Glutamatergic neuron (in vitro differentiated cells): Measurements from ENCODE around the gene TAP1. TPM values are rescaled to one million over a fixed set of nuclear protein-coding genes. Genes with fewer than 3 reads are reported as not detected.

Experiments
- DNase-seq: peaks from one replicate; pipeline ENCODE4 v3.0.0; 2022
- H3K27ac Mint-ChIP-seq: one replicate; pipeline ENCODE4 v1.8.0; 2020; ENCODE audit warnings: mild to moderate bottlenecking, mixed read lengths, inconsistent platforms; ENCODE audit not compliant: unreplicated experiment
- H3K27me3 Mint-ChIP-seq: one replicate; pipeline ENCODE4 v1.8.0; 2020; ENCODE audit warnings: mild to moderate bottlenecking, moderate library complexity, mixed read lengths, inconsistent platforms; ENCODE audit not compliant: unreplicated experiment
- H3K36me3 Mint-ChIP-seq: one replicate; pipeline ENCODE4 v1.8.0; 2020; ENCODE audit warnings: mild to moderate bottlenecking, mixed read lengths, inconsistent platforms; ENCODE audit not compliant: unreplicated experiment
- H3K4me1 Mint-ChIP-seq: one replicate; pipeline ENCODE4 v1.8.0; 2020; ENCODE audit warnings: mild to moderate bottlenecking, low read depth, mixed read lengths, inconsistent platforms; ENCODE audit not compliant: unreplicated experiment
- H3K4me3 Mint-ChIP-seq: one replicate; pipeline ENCODE4 v1.8.0; 2020; ENCODE audit warnings: mild to moderate bottlenecking, mixed read lengths, inconsistent platforms; ENCODE audit not compliant: unreplicated experiment
- H3K9me3 Mint-ChIP-seq: one replicate; pipeline ENCODE4 v1.8.0; 2020; ENCODE audit warnings: mild to moderate bottlenecking, moderate library complexity, mixed read lengths, inconsistent platforms; ENCODE audit not compliant: unreplicated experiment
- total RNA-seq: library from RNA; stranded (reverse); fragmentation: NEBNext Ultra II Directional; extraction: Animal tissue kit (Norgen Biotek cat#: 25700); gene quantifications from one replicate; pipeline ENCODE4 v1.2.1, GENCODE V29; 2021; ENCODE audit not compliant: unreplicated experiment
- TF ChIP-seq, protein P1 (sequence below): fragments of 200-600 bp; sonication (generic); IDR thresholded peaks from one replicate; pipeline ENCODE4 v1.5.0; 2021; ENCODE audit not compliant: partially characterized antibody, unreplicated experiment

The TAP1 gene
- total RNA-seq, 1 donor from 2014 or later = 0.25 TPM

DNA sequence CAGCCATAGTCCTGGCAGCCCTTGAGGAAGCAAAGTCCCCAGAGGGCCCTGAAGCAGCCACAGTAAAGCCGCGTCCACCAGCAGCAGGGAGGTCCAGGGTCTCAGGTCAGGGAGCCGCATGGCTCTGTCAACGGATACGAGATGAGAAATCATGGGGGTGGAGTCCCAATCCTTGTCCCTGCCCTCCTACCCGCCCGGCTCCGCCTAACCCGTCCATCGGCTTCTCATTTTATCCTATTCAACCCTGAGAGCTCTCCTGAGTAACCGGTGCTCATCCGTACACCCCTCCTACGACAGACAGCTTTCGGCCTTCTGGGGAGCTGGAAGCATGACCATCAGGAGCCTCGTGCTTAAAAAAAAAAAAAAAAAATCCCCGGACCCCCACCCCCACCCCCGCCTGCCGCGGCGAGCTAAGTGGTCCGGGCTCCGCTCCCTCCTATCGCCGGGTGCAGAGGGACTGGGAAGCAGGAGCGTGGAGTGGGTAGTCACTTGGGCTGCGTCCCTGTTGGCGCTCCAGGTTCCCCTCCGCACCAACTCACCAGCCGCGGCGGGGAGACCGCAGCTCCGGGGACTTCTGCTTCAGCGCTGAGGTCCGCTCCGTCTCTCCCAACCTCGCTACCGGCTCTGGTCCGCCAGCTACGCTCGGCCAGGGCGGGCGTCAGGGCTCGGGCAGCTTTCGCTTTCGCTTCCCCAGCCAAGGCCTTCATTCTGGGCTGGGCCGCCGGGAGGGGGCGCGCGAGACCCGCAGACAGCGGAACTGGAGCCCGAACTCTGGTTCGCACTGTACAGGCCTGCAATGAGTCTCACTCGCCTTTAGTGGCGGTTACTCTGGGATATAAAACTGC is 15.2 kb downstream of the TAP1 start, which contains the start of gene TAP2:
TSS of gene TAP2 (minus strand) at position 626 of the 845 bp plus-strand sequence. CDS start at position 120, 506 bp downstream.
- TF ChIP-seq, protein P1, sequence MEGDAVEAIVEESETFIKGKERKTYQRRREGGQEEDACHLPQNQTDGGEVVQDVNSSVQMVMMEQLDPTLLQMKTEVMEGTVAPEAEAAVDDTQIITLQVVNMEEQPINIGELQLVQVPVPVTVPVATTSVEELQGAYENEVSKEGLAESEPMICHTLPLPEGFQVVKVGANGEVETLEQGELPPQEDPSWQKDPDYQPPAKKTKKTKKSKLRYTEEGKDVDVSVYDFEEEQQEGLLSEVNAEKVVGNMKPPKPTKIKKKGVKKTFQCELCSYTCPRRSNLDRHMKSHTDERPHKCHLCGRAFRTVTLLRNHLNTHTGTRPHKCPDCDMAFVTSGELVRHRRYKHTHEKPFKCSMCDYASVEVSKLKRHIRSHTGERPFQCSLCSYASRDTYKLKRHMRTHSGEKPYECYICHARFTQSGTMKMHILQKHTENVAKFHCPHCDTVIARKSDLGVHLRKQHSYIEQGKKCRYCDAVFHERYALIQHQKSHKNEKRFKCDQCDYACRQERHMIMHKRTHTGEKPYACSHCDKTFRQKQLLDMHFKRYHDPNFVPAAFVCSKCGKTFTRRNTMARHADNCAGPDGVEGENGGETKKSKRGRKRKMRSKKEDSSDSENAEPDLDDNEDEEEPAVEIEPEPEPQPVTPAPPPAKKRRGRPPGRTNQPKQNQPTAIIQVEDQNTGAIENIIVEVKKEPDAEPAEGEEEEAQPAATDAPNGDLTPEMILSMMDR = peak; percentile 84
- Mint-ChIP-seq H3K4me1 (no peaks in the 10 kb centered on the region), H3K9me3 (peaks cover 3% of the 10 kb centered on the region), H3K4me3 (peak within 1 kb of the TSS; percentile 80), H3K27ac (no peak within 1 kb of the TSS), H3K36me3 (no peaks in the 10 kb centered on the region), H3K27me3 (peaks cover 3% of the 10 kb centered on the region)
- peak; percentile 99 for DNase-seq

DNA sequence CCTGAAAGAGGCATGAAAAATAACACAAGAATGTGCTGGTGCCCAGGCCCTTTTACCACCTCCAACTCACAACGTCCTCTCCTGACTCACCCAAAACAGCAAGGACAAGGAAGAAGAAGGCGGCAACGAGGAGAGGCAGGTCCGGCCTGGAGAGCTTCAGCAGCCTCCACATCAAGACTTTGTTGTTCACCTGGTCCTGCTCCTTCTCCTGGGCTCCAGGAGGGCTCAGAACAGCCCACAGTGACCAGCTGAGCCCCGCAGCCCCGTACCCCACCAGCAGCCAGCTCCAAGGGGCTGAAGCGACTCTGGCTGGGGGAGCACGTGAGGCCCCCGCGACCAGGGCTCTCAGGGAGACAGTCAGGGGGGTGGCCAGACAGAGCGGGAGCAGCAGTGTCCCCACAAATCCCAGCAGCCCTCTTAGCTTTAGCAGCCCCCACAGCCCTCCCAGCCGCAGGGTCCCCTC is 15.8 kb downstream of the TAP1 start:
- TF ChIP-seq, protein P1 = no peak
- Mint-ChIP-seq H3K4me3 (peak overlapping the region; percentile 80), H3K9me3 (no peaks in the 10 kb centered on the region), H3K36me3 (no peaks in the 10 kb centered on the region), H3K27ac (no peak overlapping the region), H3K27me3 (no peaks in the 10 kb centered on the region), H3K4me1 (no peaks in the 10 kb centered on the region)
- DNase-seq = no peak

DNA sequence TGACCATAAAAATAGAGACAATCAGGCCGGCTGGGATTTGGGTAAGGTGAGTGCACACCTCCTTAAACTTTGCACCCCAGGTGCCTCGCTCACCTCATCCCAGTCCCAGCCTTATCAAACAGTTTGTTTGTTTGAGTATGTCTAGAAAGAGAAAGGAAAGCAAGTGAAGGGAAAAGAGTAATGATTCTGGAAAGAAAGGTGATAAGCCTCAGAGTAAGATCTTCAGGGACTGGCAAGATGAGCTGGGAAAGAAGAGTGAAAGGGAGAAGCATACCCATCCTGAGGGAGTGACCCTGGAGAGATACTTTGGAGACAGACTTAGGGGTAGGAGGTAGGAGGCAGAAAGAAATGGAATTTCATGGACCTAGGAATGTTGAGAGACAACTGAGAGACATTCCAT is 16.6 kb downstream of the TAP1 start:
- TF ChIP-seq, protein P1 = no peak

DNA sequence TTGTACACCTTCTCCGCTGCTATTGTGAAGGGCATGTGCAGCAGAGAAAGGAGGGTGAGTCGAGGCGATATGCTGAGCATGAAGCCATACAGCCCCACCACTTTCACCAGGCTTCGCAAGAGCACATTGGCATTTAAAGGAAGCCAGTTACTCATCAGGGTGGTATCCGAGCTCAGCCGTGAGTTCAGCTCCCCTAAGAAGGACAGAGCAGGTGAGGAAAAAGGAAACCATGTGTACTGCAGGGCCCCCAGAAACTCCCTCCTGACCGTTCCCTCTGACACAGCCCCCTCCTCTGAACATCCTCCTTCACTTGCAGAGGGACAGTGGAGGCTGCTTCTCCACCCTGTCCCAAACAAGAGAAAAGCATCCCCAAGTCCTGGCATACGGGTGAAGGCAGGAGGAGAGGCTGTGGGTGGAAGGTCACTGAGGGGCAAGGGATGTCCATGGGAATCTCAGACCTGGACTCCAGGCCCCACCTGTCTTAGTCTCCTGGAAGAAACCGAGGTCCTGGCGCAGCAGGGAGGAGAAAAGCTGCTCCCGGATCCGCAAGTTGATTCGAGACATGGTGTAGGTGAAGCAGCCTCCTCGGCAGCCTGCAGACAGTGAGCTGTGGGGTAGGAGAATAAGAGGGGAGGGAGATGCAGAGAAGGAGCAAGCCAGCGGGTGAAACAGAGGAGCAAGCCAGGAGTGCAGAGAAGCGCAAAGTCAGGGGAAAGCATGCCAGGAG is 18.2 kb downstream of the TAP1 start:
- no peak overlapping the region for H3K27ac Mint-ChIP-seq
- H3K36me3 Mint-ChIP-seq = no peaks in the 10 kb centered on the region
- no peak overlapping the region for H3K4me3 Mint-ChIP-seq
- H3K4me1 Mint-ChIP-seq = no peaks in the 10 kb centered on the region
- DNase-seq = no peak
- no peaks in the 10 kb centered on the region for H3K27me3 Mint-ChIP-seq
- TF ChIP-seq, protein P1 = no peak
- no peaks in the 10 kb centered on the region for H3K9me3 Mint-ChIP-seq

More for the DNA sequence above, 16.6 kb downstream of the TAP1 start:
- no peaks in the 10 kb centered on the region for H3K27me3 Mint-ChIP-seq
- peak overlapping the region; percentile 80 for H3K4me3 Mint-ChIP-seq
- no peaks in the 10 kb centered on the region for H3K4me1 Mint-ChIP-seq
- H3K27ac Mint-ChIP-seq = no peak overlapping the region
- H3K9me3 Mint-ChIP-seq = no peaks in the 10 kb centered on the region
- DNase-seq = no peak
- no peaks in the 10 kb centered on the region for H3K36me3 Mint-ChIP-seq
